K562 treated with DMSO at 1 percent for 4 hours (cell line): ENCODE results near the gene NFU1. TPM values are rescaled to one million over a fixed set of nuclear protein-coding genes. Genes with fewer than 3 reads are reported as not detected.

ENCODE experiments used
- total RNA-seq: library from RNA; unstranded; fragments of 300-600 nt; gene quantifications from 2 replicates; pipeline ENCODE4 v1.2.3, GENCODE V29; 2022; ENCODE audit not compliant: insufficient read depth

Gene NFU1
- 36.0 and 44.1 TPM in 2 replicates for total RNA-seq

GRCh38 chr2:69436938-69437750 lies at the start of gene NFU1:
NFU1 (minus strand) TSS chr2:69437435; CDS start chr2:69437422, 13 bp downstream.

GRCh38 chr2:69386789-69387734 lies 50.2 kb downstream of the NFU1 start, which contains the start of gene GFPT1:
GFPT1 (minus strand) TSS chr2:69387227; CDS start chr2:69387071, 156 bp downstream.

Other genes starting within 250 kb of the NFU1 start
- gene GFPT1, start 50.2 kb downstream of the NFU1 start, total RNA-seq: 25.7 and 29.3 TPM in 2 replicates
- 15.8 and 16.0 TPM in 2 replicates for gene AAK1, start 206.3 kb upstream of the NFU1 start, total RNA-seq